GM12878 (cell line): ENCODE data around the gene LBHD1. TPM values are rescaled to one million over a fixed set of nuclear protein-coding genes. Genes with fewer than 3 reads are reported as not detected.

ENCODE experiments used
- GABPA ChIP-seq: IDR thresholded peaks from 2 replicates; pipeline ENCODE4 v1.6.1; 2014; ENCODE audit warnings: antibody characterized with exemption, low read depth, mild to moderate bottlenecking, inconsistent platforms
- REST ChIP-seq: IDR thresholded peaks from 2 replicates; pipeline ENCODE4 v1.6.1; 2012; ENCODE audit warnings: mild to moderate bottlenecking, low read depth, low read length
- SKIL ChIP-seq: fragments of 450-650 bp; IDR thresholded peaks from 2 replicates; pipeline ENCODE4 v1.6.1; 2017; ENCODE audit warnings: mild to moderate bottlenecking, low read depth, inconsistent platforms; ENCODE audit not compliant: poor library complexity, severe bottlenecking
- ZSCAN29 ChIP-seq: fragments of 450-650 bp; IDR thresholded peaks from 2 replicates; pipeline ENCODE4 v1.6.1; 2017; ENCODE audit warnings: mild to moderate bottlenecking, moderate library complexity
- polyA plus RNA-seq, 11 experiments: library from polyadenylated mRNA; depleted of rRNA in 4 of 11; unstranded in 6 of 11; stranded (reverse) in 5 of 11; fragments of >200 nt; fragmentation: Nextera tagmentation in 4 of 11; fragmentation: Illumina TruSeq in 1 of 11; extraction: Ambion mirVana in 4 of 11; extraction: Trizol in 1 of 11; gene quantifications; 1 replicate in 1 of 11; 2 replicates in 10 of 11; pipeline versions ENCODE4 v1.2.1 to v1.2.3, GENCODE V29; 2011 to 2016; ENCODE audit warnings: inconsistent platforms in 2 of 11, missing spikeins in 2 of 11, low read depth in 1 of 11
- total RNA-seq, 4 experiments: library from RNA; depleted of rRNA in 3 of 4; stranded (reverse); fragments of >200 nt in 3 of 4; fragmentation: Illumina TruSeq in 1 of 4; extraction: Trizol in 1 of 4; gene quantifications; 2 replicates each; pipeline versions ENCODE4 v1.2.1 to v1.2.3, GENCODE V29; 2013 to 2021

LBHD1 gene
- total and polyA plus RNA-seq, 10 of the 15 experiments (the other 5 are each of a cell fraction or from before 2014, with no cell fraction given), result 0.79 to 12.0 (median 7.6) TPM

GRCh38 chr11:62671608-62672389, at the start of gene LBHD1, which contains the start of gene UQCC3 (continued):
- TF ChIP-seq REST (no peak), SKIL (no peak), GABPA (peak; percentile 64), ZSCAN29 (no peak)
